GM10266 (cell line): ENCODE data around the gene RLIM.

ENCODE experiments used
- DNase-seq: peaks from one replicate; pipeline ENCODE4 v3.0.0; 2012; ENCODE audit errors: extremely low spot score
- CTCF ChIP-seq: IDR thresholded peaks from 2 replicates; pipeline ENCODE4 v1.5.1; 2012; ENCODE audit warnings: mild to moderate bottlenecking, low read depth; ENCODE audit not compliant: control insufficient read depth, insufficient read depth; ENCODE audit errors: missing control alignments

RLIM gene

GRCh38 chrX:74536152-74536831 lies 78.1 kb downstream of the RLIM start:
- TF ChIP-seq CTCF, result no peak
- peak; percentile 34 for DNase-seq

GRCh38 chrX:74535408-74536151 lies 78.8 kb downstream of the RLIM start:
- peak; percentile 33 for DNase-seq
- TF ChIP-seq CTCF, result peak; percentile 32
